Gastrocnemius medialis (tissue), 4 donors: Measurements from ENCODE around the gene MINK1. TPM values are rescaled to one million over a fixed set of nuclear protein-coding genes. Genes with fewer than 3 reads are reported as not detected.

Experiments
- ATAC-seq, 2 donors: fragments of 150-250 bp; one replicate each; pipeline ENCODE4 v1.9.1; 2016
- DNase-seq, 2 donors: peaks; one replicate each; pipeline ENCODE4 v3.0.0-alpha.2; 2019
- H3K27ac ChIP-seq, 4 donors: fragments of 200-600 bp; sonication (generic); 1 replicate in 1 of 4; 2 replicates in 3 of 4; pipeline ENCODE4 v1.5.1; 2016 to 2018; ENCODE audit warnings: mild to moderate bottlenecking in 2 of 4, moderate library complexity in 1 of 4
- H3K27me3 ChIP-seq, 3 donors: fragments of 200-600 bp; sonication (generic) in 2 of 3; 1 replicate in 1 of 3; 2 replicates in 2 of 3; pipeline versions ENCODE4 v1.5.1 to v1.6.0; 2016 to 2019; ENCODE audit warnings: mild to moderate bottlenecking in 1 of 3, moderate library complexity in 1 of 3
- H3K36me3 ChIP-seq, 2 donors: fragments of 200-600 bp; sonication (generic) in 1 of 2; one replicate each; pipeline ENCODE4 v1.5.1; 2017 to 2018
- H3K4me1 ChIP-seq, 2 donors: fragments of 200-600 bp; sonication (generic) in 1 of 2; one replicate each; pipeline ENCODE4 v1.5.1; 2016 to 2017; ENCODE audit warnings: mild to moderate bottlenecking in 2 of 2
- H3K4me3 ChIP-seq, 4 donors: fragments of 200-600 bp; sonication (generic) in 3 of 4; 1 replicate in 1 of 4; 2 replicates in 3 of 4; pipeline ENCODE4 v1.5.1; 2016 to 2019; ENCODE audit warnings: mild to moderate bottlenecking in 2 of 4
- H3K9me3 ChIP-seq, 3 donors: fragments of 200-600 bp; sonication (generic) in 2 of 3; 1 replicate in 1 of 3; 2 replicates in 2 of 3; pipeline ENCODE4 v1.5.1; 2016 to 2019
- CTCF ChIP-seq, 5 experiments: fragments of 450-650 bp in 3 of 5; fragments of 200-600 bp in 2 of 5; sonication (generic) in 2 of 5; IDR thresholded peaks in 4 of 5; conservative IDR thresholded peaks in 1 of 5; 1 replicate in 4 of 5; 2 replicates in 1 of 5; pipeline ENCODE4 v1.5.1; 2016 to 2019; ENCODE audit warnings: antibody characterized with exemption in 5 of 5, mild to moderate bottlenecking in 3 of 5, moderate library complexity in 3 of 5
- POLR2A ChIP-seq, 2 donors: fragments of 450-650 bp; IDR thresholded peaks; one replicate each; pipeline ENCODE4 v1.6.1; 2017; ENCODE audit warnings: antibody characterized with exemption in 2 of 2, mild to moderate bottlenecking in 2 of 2, moderate library complexity in 2 of 2
- in situ Hi-C, 4 donors: fragments of 200-750 bp; cut with MboI; loops; one replicate each; pipeline versions ENCODE4 v1.15.0 to v1.8.0; 2017; ENCODE audit warnings: low sequenced_read_pairs in 4 of 4
- intact Hi-C: fragments of 100-400 bp; cut with DNase I; formaldehyde crosslinking; loops from one replicate; pipeline ENCODE4 v1.15.1; 2023; ENCODE audit warnings: low total_unique reads
- total RNA-seq, 4 donors: library from RNA; depleted of rRNA; stranded (reverse); fragments of >200 nt; gene quantifications; one replicate each; pipeline versions ENCODE4 v1.1.0 to v1.2.3, GENCODE V29; 2016

MINK1 gene
- total RNA-seq, 4 donors from 2014 or later, result 11.7 to 20.2 (median 15.3) TPM

- DNase-seq (no peak), ATAC-seq (no peak)
- no peaks in the 10 kb centered on the region for H3K36me3 ChIP-seq
- peaks cover 0 to 9% of the 10 kb centered on the region in 2 donors for H3K4me1 ChIP-seq
- H3K27me3 ChIP-seq, result no peaks in the 10 kb centered on the region
- H3K9me3 ChIP-seq, result no peaks in the 10 kb centered on the region
- in situ Hi-C loops (no loop called here), intact Hi-C loops (no loop called here)
- no peak overlapping the region for H3K4me3 ChIP-seq
- H3K27ac ChIP-seq, result no peak overlapping the region
- TF ChIP-seq CTCF (IDR thresholded peaks at IDR 0.05 in 4 of 5, conservative IDR thresholded peaks at IDR 0.05 in 1 of 5) (no peak), POLR2A (IDR thresholded peaks at IDR 0.05) (no peak)
Measured at GRCh38 chr17:4851084-4851483, 17.9 kb downstream of the MINK1 start.

- DNase-seq (no peak), ATAC-seq (no peak)
- no peak for TF ChIP-seq CTCF (IDR thresholded peaks at IDR 0.05 in 4 of 5, conservative IDR thresholded peaks at IDR 0.05 in 1 of 5)
- no peak for TF ChIP-seq POLR2A (IDR thresholded peaks at IDR 0.05)
- peaks cover 3 to 21% of the 10 kb centered on the region in 2 donors for H3K4me1 ChIP-seq
- no peak overlapping the region for H3K27ac ChIP-seq
- no peaks in the 10 kb centered on the region for H3K36me3 ChIP-seq
- intact Hi-C loops, result no loop called here
- no peaks in the 10 kb centered on the region for H3K9me3 ChIP-seq
- H3K27me3 ChIP-seq, result no peaks in the 10 kb centered on the region
- H3K4me3 ChIP-seq, result no peak overlapping the region
- in situ Hi-C loops, result no loop called here
Measured at GRCh38 chr17:4852567-4853207, 19.5 kb downstream of the MINK1 start.

GRCh38 chr17:4853208-4853671 is 20.1 kb downstream of the MINK1 start:
- intact Hi-C loops (no loop called here), in situ Hi-C loops (no loop called here)
- Histone ChIP-seq H3K27ac (no peak overlapping the region), H3K27me3 (no peaks in the 10 kb centered on the region), H3K36me3 (no peaks in the 10 kb centered on the region), H3K4me3 (no peak overlapping the region), H3K9me3 (no peaks in the 10 kb centered on the region), H3K4me1 (peaks cover 7 to 25% of the 10 kb centered on the region in 2 donors)
- TF ChIP-seq CTCF (IDR thresholded peaks at IDR 0.05 in 4 of 5, conservative IDR thresholded peaks at IDR 0.05 in 1 of 5), result no peak
- no peak for TF ChIP-seq POLR2A (IDR thresholded peaks at IDR 0.05)
- DNase-seq (no peak), ATAC-seq (no peak)

GRCh38 chr17:4854111-4854681 is 21.1 kb downstream of the MINK1 start:
- Histone ChIP-seq H3K9me3 (no peaks in the 10 kb centered on the region), H3K27ac (no peak overlapping the region), H3K4me1 (peaks cover 13 to 33% of the 10 kb centered on the region in 2 donors), H3K27me3 (no peaks in the 10 kb centered on the region), H3K4me3 (no peak overlapping the region), H3K36me3 (no peaks in the 10 kb centered on the region)
- intact Hi-C loops, result no loop called here
- DNase-seq, result no peak
- no peak for ATAC-seq
- TF ChIP-seq CTCF (IDR thresholded peaks at IDR 0.05 in 4 of 5, conservative IDR thresholded peaks at IDR 0.05 in 1 of 5), result no peak
- TF ChIP-seq POLR2A (IDR thresholded peaks at IDR 0.05), result no peak
- in situ Hi-C loops, result no loop called here
